Mucosa of rectum (tissue), 2 donors: ENCODE measurements around the gene NF1.
A peak's percentile ranks its signal among the peaks of the same experiment; 100 is the strongest.
"Not testable (repeated sequence)": the region's sequence is repeated elsewhere in the genome, so short reads cannot be mapped to it uniquely, and the experiment has no call there.

ENCODE experiments used
- H3K27ac ChIP-seq, 2 donors: one replicate each; pipeline ENCODE4 v1.7.0; 2013; ENCODE audit warnings: inconsistent platforms in 2 of 2, low read depth in 2 of 2, low read length in 2 of 2
- H3K27me3 ChIP-seq, 2 donors: one replicate each; pipeline ENCODE4 v1.7.0; 2013; ENCODE audit warnings: low read length in 2 of 2; ENCODE audit not compliant: control insufficient read depth in 2 of 2, insufficient read depth in 2 of 2
- H3K36me3 ChIP-seq, 2 donors: one replicate each; pipeline ENCODE4 v1.7.0; 2013; ENCODE audit warnings: low read length in 2 of 2; ENCODE audit not compliant: control insufficient read depth in 2 of 2, insufficient read depth in 2 of 2
- H3K4me1 ChIP-seq, 2 donors: one replicate each; pipeline ENCODE4 v1.7.0; 2013; ENCODE audit warnings: low read length in 2 of 2, mild to moderate bottlenecking in 1 of 2; ENCODE audit not compliant: control insufficient read depth in 2 of 2, insufficient read depth in 2 of 2
- H3K4me3 ChIP-seq, 2 donors: one replicate each; pipeline ENCODE4 v1.7.0; 2013; ENCODE audit warnings: low read length in 2 of 2
- H3K9ac ChIP-seq, 2 donors: one replicate each; pipeline ENCODE4 v1.7.0; 2013; ENCODE audit warnings: low read length in 2 of 2, low read depth in 1 of 2, mild to moderate bottlenecking in 1 of 2
- H3K9me3 ChIP-seq, 2 donors: one replicate each; pipeline ENCODE4 v1.7.0; 2013; ENCODE audit warnings: low read length in 2 of 2; ENCODE audit not compliant: control insufficient read depth in 2 of 2
- donor health status: healthy.
- donor health status: Normal muscosa, but diverticular disease.

NF1 gene

DNA sequence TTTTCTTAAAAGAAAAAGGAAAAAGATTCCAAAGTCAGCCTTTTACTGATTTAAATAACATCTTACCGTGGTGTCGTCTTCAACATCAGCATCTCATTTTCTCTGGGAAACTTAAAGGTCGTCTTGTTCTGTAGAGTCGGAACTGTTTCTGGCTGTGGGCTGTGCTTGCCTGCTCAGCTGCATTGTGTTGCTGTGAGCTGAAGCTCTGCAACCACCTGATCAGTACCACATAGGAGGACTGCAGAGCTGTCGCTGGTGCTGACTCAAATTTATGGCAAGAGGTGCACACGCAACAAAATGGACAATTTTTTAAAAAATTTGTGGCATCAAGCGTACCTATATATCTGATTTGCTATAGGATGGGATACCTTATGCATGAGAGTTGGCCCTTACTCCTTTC lies 202.3 kb downstream of the NF1 start, which contains the start of gene OMG:
Gene OMG, minus strand, starts transcription at position 150 of the 400 bp plus-strand sequence. CDS start 908 bp downstream, outside the sequence.
- H3K9ac ChIP-seq = no peak within 1 kb of the TSS
- no peak within 1 kb of the TSS for H3K27ac ChIP-seq
- no peaks in the 10 kb centered on the region for H3K9me3 ChIP-seq
- no peaks in the 10 kb centered on the region for H3K4me1 ChIP-seq
- no peaks in the 10 kb centered on the region for H3K27me3 ChIP-seq
- H3K36me3 ChIP-seq = peaks cover 0 to 3% of the 10 kb centered on the region in 2 donors
- H3K4me3 ChIP-seq = no peak within 1 kb of the TSS

DNA sequence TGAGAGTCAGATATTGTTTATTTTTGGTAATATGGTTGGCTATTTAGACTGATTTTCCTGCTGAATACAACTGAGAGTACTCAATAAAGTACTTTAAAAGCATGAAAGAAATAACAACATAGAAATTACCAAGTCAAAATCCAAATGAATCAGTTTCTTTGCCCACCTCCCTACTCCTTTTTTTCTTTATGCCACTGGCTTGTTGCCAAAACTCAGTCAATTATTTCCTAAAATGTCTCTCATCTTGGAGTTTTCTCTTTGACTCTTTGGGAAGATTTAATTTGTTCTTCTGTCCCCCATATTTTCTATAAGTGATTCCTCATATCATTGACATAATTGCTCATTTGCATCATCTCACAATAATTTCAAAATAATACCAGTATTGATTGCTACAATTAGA lies 204.8 kb downstream of the NF1 start:
- Histone ChIP-seq H3K4me1 (no peaks in the 10 kb centered on the region), H3K27me3 (no peaks in the 10 kb centered on the region), H3K27ac (no peak overlapping the region), H3K36me3 (peaks cover 3 to 4% of the 10 kb centered on the region in 2 donors), H3K9me3 (no peaks in the 10 kb centered on the region), H3K4me3 (no peak overlapping the region), H3K9ac (no peak overlapping the region)

DNA sequence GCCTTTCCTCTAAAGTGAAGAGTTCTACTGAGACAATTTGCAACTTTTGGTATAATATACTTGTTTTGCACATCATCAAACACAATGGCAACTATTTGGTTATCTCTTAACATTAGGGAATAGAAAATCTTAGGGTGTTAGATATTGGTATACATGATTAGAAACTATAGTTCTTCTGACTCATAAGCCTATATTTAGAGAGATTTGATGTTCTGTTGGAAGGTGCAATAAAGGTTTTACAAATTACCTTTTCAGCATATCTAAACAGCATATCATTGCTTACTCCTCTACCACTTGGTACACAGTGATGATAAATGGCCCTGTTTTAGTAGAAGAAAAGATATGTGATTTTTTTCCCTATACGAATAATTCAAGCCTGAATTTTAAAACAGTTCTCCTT lies 212.9 kb downstream of the NF1 start:
- Histone ChIP-seq H3K4me3 (peak overlapping the region in 1 of 2 donors; percentile 20), H3K27me3 (no peaks in the 10 kb centered on the region), H3K36me3 (peaks cover 7 to 11% of the 10 kb centered on the region in 2 donors), H3K9me3 (no peaks in the 10 kb centered on the region), H3K4me1 (peaks cover 5 to 10% of the 10 kb centered on the region in 2 donors), H3K9ac (no peak overlapping the region), H3K27ac (no peak overlapping the region)

GRCh38 chr17:31308372-31309334 lies 213.9 kb downstream of the NF1 start:
- Histone ChIP-seq H3K9ac (peak overlapping the region in 1 of 2 donors; percentile 13), H3K4me3 (peak overlapping the region in 1 of 2 donors; percentile 20), H3K4me1 (peaks cover 5 to 10% of the 10 kb centered on the region in 2 donors), H3K36me3 (peaks cover 7 to 11% of the 10 kb centered on the region in 2 donors), H3K9me3 (no peaks in the 10 kb centered on the region), H3K27ac (peak overlapping the region; percentile 67), H3K27me3 (no peaks in the 10 kb centered on the region)

DNA sequence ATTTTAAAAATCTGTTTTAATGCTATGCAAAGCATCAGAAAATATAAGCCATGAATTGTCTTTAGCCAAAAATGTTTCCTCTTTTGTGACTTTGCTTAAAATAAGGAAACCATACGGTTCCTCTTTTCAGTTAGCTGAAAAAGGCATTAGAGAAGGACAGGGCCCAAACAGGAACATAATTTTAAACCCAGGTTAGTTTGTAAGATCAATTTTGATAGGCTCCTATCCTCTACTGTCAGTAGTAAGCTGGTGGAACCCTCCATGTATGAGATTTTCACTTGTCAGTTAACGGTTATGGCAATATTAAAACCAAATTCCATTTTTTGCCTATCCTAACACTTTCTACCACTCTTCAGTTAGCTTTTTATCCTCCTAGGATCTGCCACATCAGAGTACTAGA lies 214.8 kb downstream of the NF1 start:
- Histone ChIP-seq H3K4me3 (peak overlapping the region in 1 of 2 donors; percentile 69), H3K27me3 (no peaks in the 10 kb centered on the region), H3K4me1 (peaks cover 5 to 10% of the 10 kb centered on the region in 2 donors), H3K9ac (peak overlapping the region in 1 of 2 donors; percentile 50), H3K36me3 (peaks cover 7 to 8% of the 10 kb centered on the region in 2 donors), H3K9me3 (no peaks in the 10 kb centered on the region), H3K27ac (peak overlapping the region; percentile 59 to 60)

GRCh38 chr17:31310260-31310659 lies 215.5 kb downstream of the NF1 start:
- no peaks in the 10 kb centered on the region for H3K9me3 ChIP-seq
- peak overlapping the region; percentile 27 to 35 for H3K9ac ChIP-seq
- peaks cover 5 to 10% of the 10 kb centered on the region in 2 donors for H3K4me1 ChIP-seq
- peak overlapping the region; percentile 48 to 59 for H3K27ac ChIP-seq
- H3K36me3 ChIP-seq = peaks cover under 1 to 2% of the 10 kb centered on the region in 2 donors
- H3K4me3 ChIP-seq = peak overlapping the region in 1 of 2 donors; percentile 69
- H3K27me3 ChIP-seq = no peaks in the 10 kb centered on the region

GRCh38 chr17:31310886-31311285 lies 216.1 kb downstream of the NF1 start:
- Histone ChIP-seq H3K9me3 (no peaks in the 10 kb centered on the region), H3K4me1 (peaks cover 5 to 10% of the 10 kb centered on the region in 2 donors), H3K4me3 (peak overlapping the region in 1 of 2 donors; percentile 69), H3K36me3 (peaks cover 0 to 2% of the 10 kb centered on the region in 2 donors), H3K27me3 (no peaks in the 10 kb centered on the region), H3K9ac (peak overlapping the region in 1 of 2 donors; percentile 35), H3K27ac (peak overlapping the region in 1 of 2 donors; percentile 34)

DNA sequence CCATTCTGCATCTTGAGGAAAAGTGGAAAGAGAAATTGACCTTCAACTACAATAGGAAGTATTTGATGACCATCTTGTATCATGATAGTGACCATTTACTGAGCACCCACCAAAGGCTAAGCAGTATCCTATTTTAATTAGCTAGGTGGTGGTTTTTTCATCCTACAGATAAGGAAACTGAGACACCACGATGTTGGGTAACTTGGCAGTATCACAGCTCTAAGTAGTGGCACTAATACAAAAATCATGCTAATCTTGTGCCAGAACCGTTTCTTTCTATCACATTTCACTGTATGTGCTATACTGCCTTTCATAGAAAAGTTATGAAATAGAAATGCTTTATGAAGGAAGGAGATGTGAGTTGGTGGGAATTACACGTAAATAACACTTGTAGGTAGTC lies 216.7 kb downstream of the NF1 start:
- Histone ChIP-seq H3K27ac (peak overlapping the region; percentile 39 to 55), H3K4me3 (peak overlapping the region; percentile 42 to 69), H3K9ac (peak overlapping the region; percentile 33 to 48)

DNA sequence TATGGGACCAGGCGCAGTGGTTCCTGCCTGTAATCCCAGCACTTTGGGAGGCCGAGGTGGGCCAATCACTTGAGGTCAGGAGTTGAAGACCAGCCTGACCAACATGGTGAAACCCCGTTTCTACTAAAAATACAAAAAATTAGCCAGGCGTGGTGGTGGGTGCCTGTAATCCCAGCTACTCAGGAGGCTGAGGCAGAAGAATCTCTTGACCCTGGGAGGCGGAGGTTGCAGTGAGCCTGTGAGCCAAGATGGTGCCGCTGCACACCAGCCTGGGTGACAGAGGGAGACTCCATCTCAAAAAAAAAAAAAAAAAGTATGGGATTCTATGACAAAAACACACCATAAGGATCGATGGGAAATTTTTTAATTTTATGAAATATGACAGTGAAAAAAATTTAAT lies 217.4 kb downstream of the NF1 start:
- H3K27me3 ChIP-seq, H3K36me3 ChIP-seq, H3K4me1 ChIP-seq, H3K9ac ChIP-seq, H3K9me3 ChIP-seq: not testable (repeated sequence)
- peak overlapping the region; percentile 39 to 55 for H3K27ac ChIP-seq
- peak overlapping the region; percentile 42 to 69 for H3K4me3 ChIP-seq

More for the DNA sequence above, 216.7 kb downstream of the NF1 start:
- Histone ChIP-seq H3K4me1 (peaks cover 5 to 10% of the 10 kb centered on the region in 2 donors), H3K27me3 (no peaks in the 10 kb centered on the region), H3K9me3 (no peaks in the 10 kb centered on the region), H3K36me3 (no peaks in the 10 kb centered on the region)
